Smooth muscle cell (in vitro differentiated cells): ENCODE results near the gene TBC1D13. TPM values are rescaled to one million over a fixed set of nuclear protein-coding genes. Genes with fewer than 3 reads are reported as not detected.

Source experiments
- DNase-seq: peaks from one replicate; lab custom pipeline; 2025; ENCODE audit not compliant: unreplicated experiment; lab: John Stamatoyannopoulos, UW
- H2AFZ ChIP-seq: fragments of 200-600 bp; sonication (generic); 2 replicates; pipeline ENCODE4 v1.6.0; 2016; ENCODE audit warnings: antibody characterized with exemption, low read depth, mild to moderate bottlenecking
- H3F3A ChIP-seq: fragments of 200-600 bp; sonication (generic); 2 replicates; pipeline ENCODE4 v1.6.0; 2017; ENCODE audit warnings: antibody characterized with exemption, low read depth
- H3K27ac ChIP-seq: fragments of 200-600 bp; sonication (generic); 2 replicates; pipeline ENCODE4 v1.5.1; 2016; ENCODE audit warnings: low read depth, mild to moderate bottlenecking
- H3K27me3 ChIP-seq: fragments of 200-600 bp; sonication (generic); 2 replicates; pipeline ENCODE4 v1.6.1; 2016; ENCODE audit warnings: low read depth, mild to moderate bottlenecking
- H3K36me3 ChIP-seq: fragments of 200-600 bp; sonication (generic); 2 replicates; pipeline ENCODE4 v1.5.1; 2016; ENCODE audit warnings: low read depth
- H3K4me1 ChIP-seq: fragments of 200-600 bp; sonication (generic); 2 replicates; pipeline ENCODE4 v1.5.1; 2016; ENCODE audit warnings: low read depth
- H3K4me2 ChIP-seq: fragments of 200-600 bp; sonication (generic); 2 replicates; pipeline ENCODE4 v1.6.0; 2016; ENCODE audit warnings: mild to moderate bottlenecking
- H3K4me3 ChIP-seq: fragments of 200-600 bp; sonication (generic); 2 replicates; pipeline ENCODE4 v1.5.1; 2016; ENCODE audit warnings: mild to moderate bottlenecking
- H3K79me2 ChIP-seq: fragments of 200-600 bp; sonication (generic); 2 replicates; pipeline ENCODE4 v1.6.0; 2016; ENCODE audit warnings: low read depth, mild to moderate bottlenecking
- H3K9ac ChIP-seq: fragments of 200-600 bp; sonication (generic); 2 replicates; pipeline ENCODE4 v1.6.0; 2016; ENCODE audit warnings: low read depth
- H3K9me3 ChIP-seq: fragments of 200-600 bp; sonication (generic); replicated peaks from 2 replicates; pipeline ENCODE4 v1.5.1; 2016; ENCODE audit warnings: low read depth
- H4K20me1 ChIP-seq: fragments of 200-600 bp; sonication (generic); 2 replicates; pipeline ENCODE4 v1.6.0; 2016; ENCODE audit warnings: low read depth
- CTCF ChIP-seq: fragments of 200-600 bp; sonication (generic); IDR thresholded peaks from 2 replicates; pipeline ENCODE4 v1.5.1; 2017; ENCODE audit warnings: borderline replicate concordance, mild to moderate bottlenecking, antibody characterized with exemption; ENCODE audit not compliant: insufficient read depth, poor library complexity, severe bottlenecking
- WGBS: methylation state at CpG from one replicate; pipeline ENCODE4 v1.1.7; 2016; ENCODE audit warnings: low lambda C conversion rate; 5-methylcytosine and 5-hydroxymethylcytosine counted together
- polyA plus RNA-seq: library from polyadenylated mRNA; unstranded; fragments of >200 nt; fragmentation: Nextera tagmentation; extraction: Ambion mirVana; gene quantifications from 2 replicates; pipeline ENCODE4 v1.2.1, GENCODE V29; 2016
- total RNA-seq: library from RNA; depleted of rRNA; stranded (reverse); fragments of >200 nt; gene quantifications from 2 replicates; pipeline ENCODE4 v1.2.3, GENCODE V29; 2014

TBC1D13 gene
- total and polyA plus RNA-seq, 2 experiments from 2014 or later: 7.6 to 29.3 TPM

GRCh38 chr9:128819716-128820664 lies 32.9 kb downstream of the TBC1D13 start:
- DNase-seq: no peak
- Histone ChIP-seq H3K36me3 (no peaks in the 10 kb centered on the region), H3K4me2 (peak overlapping the region; percentile 93), H3K9ac (no peak overlapping the region), H2AFZ (no peak overlapping the region), H3F3A (no peaks in the 10 kb centered on the region), H3K4me1 (peaks cover 3% of the 10 kb centered on the region), H3K9me3 (no peaks in the 10 kb centered on the region), H3K79me2 (no peaks in the 10 kb centered on the region), H4K20me1 (no peaks in the 10 kb centered on the region), H3K4me3 (peak overlapping the region; percentile 72), H3K27me3 (no peaks in the 10 kb centered on the region), H3K27ac (no peak overlapping the region)
- 67% methylated on average over 18 of the region's 18 CpGs for WGBS
- no peak for TF ChIP-seq CTCF

GRCh38 chr9:128820665-128821583 lies 33.9 kb downstream of the TBC1D13 start:
- TF ChIP-seq CTCF: no peak
- Histone ChIP-seq H4K20me1 (no peaks in the 10 kb centered on the region), H3K9me3 (no peaks in the 10 kb centered on the region), H3F3A (no peaks in the 10 kb centered on the region), H3K79me2 (no peaks in the 10 kb centered on the region), H3K27me3 (no peaks in the 10 kb centered on the region), H3K27ac (no peak overlapping the region), H3K36me3 (no peaks in the 10 kb centered on the region), H3K4me3 (no peak overlapping the region), H3K4me2 (no peak overlapping the region), H2AFZ (no peak overlapping the region), H3K9ac (no peak overlapping the region), H3K4me1 (peaks cover 3% of the 10 kb centered on the region)
- DNase-seq: no peak
- 95% methylated on average over 24 of the region's 24 CpGs for WGBS

GRCh38 chr9:128821584-128822406 lies 34.7 kb downstream of the TBC1D13 start:
- H3K36me3 ChIP-seq: no peaks in the 10 kb centered on the region
- 89% methylated on average over 16 of the region's 16 CpGs for WGBS
- H3K4me3 ChIP-seq: no peak overlapping the region
- H3F3A ChIP-seq: no peaks in the 10 kb centered on the region
- H3K9me3 ChIP-seq: no peaks in the 10 kb centered on the region
- H4K20me1 ChIP-seq: no peaks in the 10 kb centered on the region
- H3K4me2 ChIP-seq: no peak overlapping the region
- no peak for DNase-seq
- no peak for TF ChIP-seq CTCF
- H2AFZ ChIP-seq: no peak overlapping the region
- H3K9ac ChIP-seq: no peak overlapping the region
- peaks cover 3% of the 10 kb centered on the region for H3K4me1 ChIP-seq
- H3K27me3 ChIP-seq: no peaks in the 10 kb centered on the region
- H3K27ac ChIP-seq: no peak overlapping the region
- H3K79me2 ChIP-seq: no peaks in the 10 kb centered on the region
